CD4-positive, alpha-beta T cell treated with Interleukin-6 at 100 ng/mL for 8 hours (primary cell): Measurements from ENCODE around the gene PCDH17.

Source experiments
- DNase-seq: peaks from one replicate; pipeline ENCODE4 v3.0.0-alpha.2; 2020; ENCODE audit warnings: mixed read lengths, low spot score

Gene PCDH17

GRCh38 chr13:57739543-57740190 is 108.1 kb downstream of the PCDH17 start:
- DNase-seq, result no peak

- no peak for DNase-seq
Observed at GRCh38 chr13:57740719-57741118, 109.2 kb downstream of the PCDH17 start.

- DNase-seq, result no peak
Observed at GRCh38 chr13:57748096-57748495, 116.6 kb downstream of the PCDH17 start.

- DNase-seq, result no peak
Observed at GRCh38 chr13:57760951-57761350, 129.4 kb downstream of the PCDH17 start.

GRCh38 chr13:57763689-57764088 is 132.1 kb downstream of the PCDH17 start:
- DNase-seq, result no peak
